Central memory CD8-positive, alpha-beta T cell (primary cell): ENCODE data around the gene CNNM3.
"Not testable (repeated sequence)": the region's sequence is repeated elsewhere in the genome, so short reads cannot be mapped to it uniquely, and the experiment has no call there.

Experiments
- ATAC-seq: fragments of 150-1000 bp; cut with Tn5 transposase; replicated peaks from 2 replicates; pipeline ENCODE4 v1.10.0; 2022; ENCODE audit warnings: mild to moderate bottlenecking, moderate FRiP score, moderate number of reproducible peaks; ENCODE audit not compliant: poor library complexity, severe bottlenecking; ENCODE audit errors: extremely low read depth
- DNase-seq, 2 donors: peaks; one replicate each; pipeline ENCODE4 v3.0.0; 2021; ENCODE audit warnings: low spot score in 2 of 2
- H3K27ac Mint-ChIP-seq: one replicate; pipeline ENCODE4 v1.8.0; 2022; ENCODE audit warnings: low read depth, mild to moderate bottlenecking, moderate library complexity, mixed read lengths
- H3K27me3 Mint-ChIP-seq: one replicate; pipeline ENCODE4 v1.8.0; 2022; ENCODE audit warnings: mixed read lengths
- H3K36me3 Mint-ChIP-seq: one replicate; pipeline ENCODE4 v1.8.0; 2022; ENCODE audit warnings: mild to moderate bottlenecking, moderate library complexity, mixed read lengths; ENCODE audit not compliant: insufficient read depth
- H3K4me1 Mint-ChIP-seq: one replicate; pipeline ENCODE4 v1.8.0; 2022; ENCODE audit warnings: mixed read lengths
- H3K4me3 Mint-ChIP-seq: one replicate; pipeline ENCODE4 v1.8.0; 2022; ENCODE audit warnings: mild to moderate bottlenecking, moderate library complexity, mixed read lengths
- H3K9me3 Mint-ChIP-seq: one replicate; pipeline ENCODE4 v1.8.0; 2022; ENCODE audit warnings: mixed read lengths

Gene CNNM3

GRCh38 chr2:96801786-96802595 lies 14.1 kb upstream of the CNNM3 start:
- no peak for DNase-seq
- Mint-ChIP-seq H3K4me3 (no peak overlapping the region), H3K9me3 (no peaks in the 10 kb centered on the region), H3K27me3 (no peaks in the 10 kb centered on the region), H3K27ac (no peak overlapping the region), H3K4me1 (peaks cover 14% of the 10 kb centered on the region), H3K36me3 (peaks cover 14% of the 10 kb centered on the region)
- no peak for ATAC-seq

- H3K4me3 Mint-ChIP-seq = no peak overlapping the region
- peaks cover 19% of the 10 kb centered on the region for H3K36me3 Mint-ChIP-seq
- no peaks in the 10 kb centered on the region for H3K27me3 Mint-ChIP-seq
- no peak for DNase-seq
- H3K4me1 Mint-ChIP-seq = peaks cover 20% of the 10 kb centered on the region
- ATAC-seq = no peak
- no peaks in the 10 kb centered on the region for H3K9me3 Mint-ChIP-seq
- H3K27ac Mint-ChIP-seq = no peak overlapping the region
Observed at GRCh38 chr2:96802721-96803120, 13.3 kb upstream of the CNNM3 start.

- DNase-seq (no peak), ATAC-seq (no peak)
- Mint-ChIP-seq H3K27me3 (no peaks in the 10 kb centered on the region), H3K27ac (no peak overlapping the region), H3K4me1 (peaks cover 15% of the 10 kb centered on the region), H3K4me3 (no peak overlapping the region), H3K36me3 (peaks cover 17% of the 10 kb centered on the region), H3K9me3 (no peaks in the 10 kb centered on the region)
Observed at GRCh38 chr2:96804986-96805385, 11.1 kb upstream of the CNNM3 start.

GRCh38 chr2:96805946-96806345 lies 10.1 kb upstream of the CNNM3 start:
- peaks cover 21% of the 10 kb centered on the region for H3K36me3 Mint-ChIP-seq
- not testable (repeated sequence) for ATAC-seq, H3K27me3 Mint-ChIP-seq, H3K9me3 Mint-ChIP-seq, DNase-seq
- peak overlapping the region; percentile 74 for H3K4me3 Mint-ChIP-seq
- H3K27ac Mint-ChIP-seq = peak overlapping the region; percentile 100
- peaks cover 23% of the 10 kb centered on the region for H3K4me1 Mint-ChIP-seq

- Mint-ChIP-seq H3K27ac (peak overlapping the region; percentile 100), H3K27me3 (no peaks in the 10 kb centered on the region), H3K4me3 (peak overlapping the region; percentile 74), H3K4me1 (peaks cover 28% of the 10 kb centered on the region), H3K36me3 (peaks cover 21% of the 10 kb centered on the region), H3K9me3 (no peaks in the 10 kb centered on the region)
- ATAC-seq (peak; percentile 96), DNase-seq (peak; percentile 36 to 70)
Observed at GRCh38 chr2:96806468-96807126, 9.5 kb upstream of the CNNM3 start.

GRCh38 chr2:96807127-96807471 lies 9.0 kb upstream of the CNNM3 start:
- ATAC-seq = peak; percentile 5
- H3K27me3 Mint-ChIP-seq = no peaks in the 10 kb centered on the region

GRCh38 chr2:96808176-96808837 lies 7.8 kb upstream of the CNNM3 start:
- peak overlapping the region; percentile 100 for H3K27ac Mint-ChIP-seq

More at GRCh38 chr2:96807127-96807471, 9.0 kb upstream of the CNNM3 start:
- Mint-ChIP-seq H3K27ac (peak overlapping the region; percentile 100), H3K4me3 (peak overlapping the region; percentile 74), H3K9me3 (no peaks in the 10 kb centered on the region), H3K36me3 (peaks cover 21% of the 10 kb centered on the region), H3K4me1 (peaks cover 33% of the 10 kb centered on the region)
- DNase-seq = no peak

GRCh38 chr2:96809216-96809882 lies 6.7 kb upstream of the CNNM3 start:
- Mint-ChIP-seq H3K27ac (peak overlapping the region; percentile 100), H3K27me3 (no peaks in the 10 kb centered on the region), H3K36me3 (peaks cover 22% of the 10 kb centered on the region), H3K4me3 (no peak overlapping the region), H3K4me1 (peaks cover 44% of the 10 kb centered on the region), H3K9me3 (no peaks in the 10 kb centered on the region)
- DNase-seq = no peak
- ATAC-seq = no peak

More at GRCh38 chr2:96808176-96808837, 7.8 kb upstream of the CNNM3 start:
- Mint-ChIP-seq H3K36me3 (peaks cover 22% of the 10 kb centered on the region), H3K9me3 (no peaks in the 10 kb centered on the region), H3K27me3 (no peaks in the 10 kb centered on the region), H3K4me3 (no peak overlapping the region), H3K4me1 (peaks cover 44% of the 10 kb centered on the region)
- DNase-seq (no peak), ATAC-seq (no peak)

- H3K27ac Mint-ChIP-seq = no peak overlapping the region
- no peaks in the 10 kb centered on the region for H3K27me3 Mint-ChIP-seq
Observed at GRCh38 chr2:96809951-96810782, 5.9 kb upstream of the CNNM3 start.

GRCh38 chr2:96810783-96811192 lies 5.3 kb upstream of the CNNM3 start:
- H3K4me1 Mint-ChIP-seq = peaks cover 44% of the 10 kb centered on the region
- H3K27ac Mint-ChIP-seq = no peak overlapping the region
- H3K36me3 Mint-ChIP-seq = peaks cover 28% of the 10 kb centered on the region
- H3K9me3 Mint-ChIP-seq = no peaks in the 10 kb centered on the region
- no peak for ATAC-seq
- H3K4me3 Mint-ChIP-seq = no peak overlapping the region
- H3K27me3 Mint-ChIP-seq = no peaks in the 10 kb centered on the region
- no peak for DNase-seq

More at GRCh38 chr2:96809951-96810782, 5.9 kb upstream of the CNNM3 start:
- no peak for DNase-seq
- Mint-ChIP-seq H3K4me3 (no peak overlapping the region), H3K9me3 (no peaks in the 10 kb centered on the region), H3K36me3 (peaks cover 22% of the 10 kb centered on the region), H3K4me1 (peaks cover 44% of the 10 kb centered on the region)
- ATAC-seq = no peak

GRCh38 chr2:96811917-96812316 lies 4.2 kb upstream of the CNNM3 start:
- DNase-seq (no peak), ATAC-seq (no peak)
- Mint-ChIP-seq H3K27me3 (no peaks in the 10 kb centered on the region), H3K27ac (no peak overlapping the region), H3K9me3 (no peaks in the 10 kb centered on the region), H3K4me1 (peaks cover 36% of the 10 kb centered on the region), H3K4me3 (no peak overlapping the region), H3K36me3 (peaks cover 23% of the 10 kb centered on the region)

- H3K9me3 Mint-ChIP-seq = no peaks in the 10 kb centered on the region
- H3K27me3 Mint-ChIP-seq = no peaks in the 10 kb centered on the region
- H3K4me1 Mint-ChIP-seq = peaks cover 45% of the 10 kb centered on the region
- DNase-seq (no peak), ATAC-seq (no peak)
- H3K4me3 Mint-ChIP-seq = no peak overlapping the region
- H3K27ac Mint-ChIP-seq = no peak overlapping the region
- peaks cover 18% of the 10 kb centered on the region for H3K36me3 Mint-ChIP-seq
Observed at GRCh38 chr2:96813656-96814055, 2.4 kb upstream of the CNNM3 start.
